Fibroblast of lung (primary cell): Measurements from ENCODE around the gene VASN. TPM values are rescaled to one million over a fixed set of nuclear protein-coding genes. Genes with fewer than 3 reads are reported as not detected.

Experiments used
- DNase-seq, 2 donors: peaks; one replicate each; pipeline versions ENCODE4 v3.0.0 to v3.0.0-alpha.2; 2010; ENCODE audit warnings: low read depth in 2 of 2
- H2AFZ ChIP-seq: 2 replicates; pipeline ENCODE4 v1.5.1; 2012; ENCODE audit warnings: low read length, control low read depth, inconsistent platforms
- H3K27ac ChIP-seq: 2 replicates; pipeline ENCODE4 v1.5.1; 2011; ENCODE audit warnings: low read length, control low read depth; ENCODE audit not compliant: insufficient read depth
- H3K27me3 ChIP-seq: 2 replicates; pipeline ENCODE4 v1.5.1; 2011; ENCODE audit warnings: mild to moderate bottlenecking, low read length; ENCODE audit not compliant: control insufficient read depth, insufficient read depth
- H3K36me3 ChIP-seq: 2 replicates; pipeline ENCODE4 v1.5.1; 2011; ENCODE audit warnings: low read length; ENCODE audit not compliant: control insufficient read depth, insufficient read depth
- H3K4me1 ChIP-seq: 2 replicates; pipeline ENCODE4 v1.5.1; 2011; ENCODE audit warnings: low read length; ENCODE audit not compliant: control insufficient read depth, insufficient read depth; ENCODE audit errors: extremely low read depth
- H3K4me2 ChIP-seq: 2 replicates; pipeline ENCODE4 v1.5.1; 2011; ENCODE audit warnings: low read length, control low read depth; ENCODE audit not compliant: insufficient read depth; ENCODE audit errors: extremely low read depth
- H3K4me3 ChIP-seq, 4 experiments: fragments of 200-600 bp in 1 of 4; sonication (generic) in 1 of 4; replicated peaks in 1 of 4; 2 replicates each; pipeline ENCODE4 v1.5.1; 2011 to 2016; ENCODE audit warnings: low read length in 4 of 4, low read depth in 3 of 4, mild to moderate bottlenecking in 3 of 4, control low read depth in 2 of 4, inconsistent platforms in 1 of 4, mixed read lengths in 1 of 4; ENCODE audit not compliant: insufficient read depth in 1 of 4; ENCODE audit errors: control extremely low read depth in 1 of 4
- H3K79me2 ChIP-seq: 2 replicates; pipeline ENCODE4 v1.5.1; 2012; ENCODE audit warnings: mild to moderate bottlenecking, low read length, inconsistent platforms; ENCODE audit not compliant: control insufficient read depth, insufficient read depth
- H3K9ac ChIP-seq: 2 replicates; pipeline ENCODE4 v1.5.1; 2011; ENCODE audit warnings: mild to moderate bottlenecking, low read length, control low read depth; ENCODE audit not compliant: insufficient read depth
- H3K9me3 ChIP-seq: 2 replicates; pipeline ENCODE4 v1.5.1; 2012; ENCODE audit warnings: low read depth, low read length; ENCODE audit not compliant: control insufficient read depth, insufficient read depth
- H4K20me1 ChIP-seq: 2 replicates; pipeline ENCODE4 v1.5.1; 2011; ENCODE audit warnings: low read length; ENCODE audit not compliant: control insufficient read depth, insufficient read depth; ENCODE audit errors: extremely low read depth
- CTCF ChIP-seq, 2 donors: IDR thresholded peaks in 1 of 2; conservative IDR thresholded peaks in 1 of 2; 1 replicate in 1 of 2; 2 replicates in 1 of 2; pipeline ENCODE4 v1.5.1; 2011 to 2012; ENCODE audit warnings: low read length in 2 of 2, control low read depth in 1 of 2, inconsistent platforms in 1 of 2, low read depth in 1 of 2, mild to moderate bottlenecking in 1 of 2
- EZH2 ChIP-seq: IDR thresholded peaks from 2 replicates; pipeline ENCODE4 v1.5.1; 2012; ENCODE audit warnings: low read length, control low read depth, mild to moderate bottlenecking; ENCODE audit errors: missing control alignments
- polyA plus RNA-seq, 2 donors: library from polyadenylated mRNA; depleted of rRNA in 1 of 2; stranded (reverse) in 1 of 2; unstranded in 1 of 2; fragments of >200 nt; gene quantifications; 2 replicates each; pipeline ENCODE4 v1.2.1, GENCODE V29; 2011 to 2012; ENCODE audit warnings: missing spikeins in 1 of 2
- total RNA-seq: library from RNA; depleted of rRNA; stranded (reverse); fragments of >200 nt; gene quantifications from 2 replicates; pipeline ENCODE4 v1.2.1, GENCODE V29; 2014

Gene VASN
- total and polyA plus RNA-seq, 2 donors (not counting 1 experiment from before 2014, with no cell fraction given) = 61.9 to 79.4 TPM

DNA sequence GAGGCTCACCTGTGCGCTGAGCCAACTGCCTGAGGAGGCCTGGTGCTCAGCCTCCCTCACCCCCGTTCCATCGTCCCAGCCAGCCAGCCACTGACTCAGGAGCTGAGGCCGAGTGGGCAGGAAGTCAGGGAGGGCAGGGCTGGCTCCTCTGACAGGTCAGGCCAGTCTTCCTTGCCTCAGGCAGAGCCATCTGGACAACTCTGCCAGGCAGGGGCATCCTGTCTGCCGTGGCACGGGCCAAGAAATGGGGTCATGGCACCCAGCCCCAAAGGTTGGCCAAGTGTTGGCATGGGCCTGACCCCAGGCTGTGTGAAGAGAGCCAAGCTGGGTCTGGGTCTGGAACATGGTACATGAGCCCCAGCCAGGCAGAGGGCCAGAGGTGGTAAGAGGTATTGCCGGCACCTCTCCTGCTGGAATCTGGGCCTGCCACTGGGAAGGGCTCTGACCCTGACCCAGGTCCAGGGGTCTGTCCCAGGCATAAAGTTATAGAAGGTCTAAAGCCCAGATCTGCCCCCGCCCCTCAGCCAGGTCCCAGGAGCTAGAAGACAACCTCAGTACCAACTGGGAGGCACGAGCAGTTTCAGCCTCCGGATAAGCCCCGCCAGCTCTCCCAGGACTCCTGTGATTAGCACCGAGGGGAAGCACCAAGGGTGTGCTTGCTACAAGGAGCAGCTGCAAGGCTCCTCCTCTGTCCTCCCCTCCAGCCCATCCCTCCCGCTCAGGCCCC, 2.5 kb upstream of the VASN start:
- H3K79me2 ChIP-seq = peaks cover 23% of the 10 kb centered on the region
- H4K20me1 ChIP-seq = peaks cover 2% of the 10 kb centered on the region
- H3K9me3 ChIP-seq = no peaks in the 10 kb centered on the region
- no peaks in the 10 kb centered on the region for H3K27me3 ChIP-seq
- H3K4me1 ChIP-seq = peaks cover 31% of the 10 kb centered on the region
- DNase-seq = no peak
- no peak overlapping the region for H3K4me2 ChIP-seq
- TF ChIP-seq CTCF (conservative IDR thresholded peaks at IDR 0.05 in 1 of 2, IDR thresholded peaks at IDR 0.05 in 1 of 2; ENCODE audit: low read depth in 1 of 2, low read length in 2 of 2) (no peak), EZH2 (no peak)
- H3K4me3 ChIP-seq = no peak overlapping the region
- no peaks in the 10 kb centered on the region for H3K36me3 ChIP-seq
- H3K9ac ChIP-seq = no peak overlapping the region
- H2AFZ ChIP-seq = no peak overlapping the region
- H3K27ac ChIP-seq = no peak overlapping the region

DNA sequence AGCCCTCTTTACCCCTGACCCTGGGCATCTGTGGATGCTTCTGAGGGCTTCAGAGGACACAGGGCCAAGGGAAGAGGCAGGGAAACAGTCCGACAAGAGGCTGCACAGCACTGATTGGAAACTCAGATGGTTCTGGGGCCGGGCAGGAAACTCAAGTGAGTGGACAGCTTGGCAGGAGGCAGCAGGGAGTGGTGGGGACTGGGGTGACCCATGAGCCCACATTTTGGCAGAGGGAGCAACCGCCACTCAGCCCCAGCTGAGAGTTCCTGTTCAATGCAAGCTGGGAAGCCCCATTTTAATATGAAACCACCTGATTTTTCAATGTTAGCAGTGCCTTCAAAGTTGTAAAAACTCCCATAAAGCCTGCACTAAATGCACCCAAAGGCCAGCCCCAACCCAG, 1.5 kb upstream of the VASN start:
- no peak overlapping the region for H2AFZ ChIP-seq
- no peak for DNase-seq
- H3K9ac ChIP-seq = no peak overlapping the region
- H3K4me2 ChIP-seq = peak overlapping the region; percentile 49
- TF ChIP-seq EZH2 = no peak
- TF ChIP-seq CTCF (conservative IDR thresholded peaks at IDR 0.05 in 1 of 2, IDR thresholded peaks at IDR 0.05 in 1 of 2; ENCODE audit: low read depth in 1 of 2, low read length in 2 of 2) = no peak
- H3K27ac ChIP-seq = peak overlapping the region; percentile 93
- H3K36me3 ChIP-seq = peaks cover 3% of the 10 kb centered on the region
- H3K27me3 ChIP-seq = no peaks in the 10 kb centered on the region
- no peak overlapping the region for H3K4me3 ChIP-seq
- H3K9me3 ChIP-seq = no peaks in the 10 kb centered on the region
- peaks cover 40% of the 10 kb centered on the region for H3K4me1 ChIP-seq
- H4K20me1 ChIP-seq = peaks cover 2% of the 10 kb centered on the region
- H3K79me2 ChIP-seq = peaks cover 33% of the 10 kb centered on the region

GRCh38 chr16:4370570-4371356, 885 bp upstream of the VASN start:
- peaks cover 4% of the 10 kb centered on the region for H3K36me3 ChIP-seq
- H3K4me1 ChIP-seq = peaks cover 44% of the 10 kb centered on the region
- peak overlapping the region; percentile 80 for H3K4me2 ChIP-seq
- no peak overlapping the region for H2AFZ ChIP-seq
- H4K20me1 ChIP-seq = peaks cover 2% of the 10 kb centered on the region
- H3K27me3 ChIP-seq = no peaks in the 10 kb centered on the region
- peak overlapping the region in 2 of 4 experiments; percentile 16 to 92 for H3K4me3 ChIP-seq
- DNase-seq = peak; percentile 88 to 89
- H3K79me2 ChIP-seq = peaks cover 38% of the 10 kb centered on the region
- TF ChIP-seq EZH2 (no peak), CTCF (conservative IDR thresholded peaks at IDR 0.05 in 1 of 2, IDR thresholded peaks at IDR 0.05 in 1 of 2; ENCODE audit: low read depth in 1 of 2, low read length in 2 of 2) (no peak)
- peak overlapping the region; percentile 32 for H3K9ac ChIP-seq
- H3K27ac ChIP-seq = peak overlapping the region; percentile 93
- H3K9me3 ChIP-seq = no peaks in the 10 kb centered on the region
